NCI-H187 (cell line): ENCODE results near the gene OR2AP1.
"Not testable (repeated sequence)": the region's sequence is repeated elsewhere in the genome, so short reads cannot be mapped to it uniquely, and the experiment has no call there.

Experiments used
- DNase-seq, 2 experiments: peaks; one replicate each; lab custom pipeline; 2025; lab: John Stamatoyannopoulos, UW

The OR2AP1 gene

DNA sequence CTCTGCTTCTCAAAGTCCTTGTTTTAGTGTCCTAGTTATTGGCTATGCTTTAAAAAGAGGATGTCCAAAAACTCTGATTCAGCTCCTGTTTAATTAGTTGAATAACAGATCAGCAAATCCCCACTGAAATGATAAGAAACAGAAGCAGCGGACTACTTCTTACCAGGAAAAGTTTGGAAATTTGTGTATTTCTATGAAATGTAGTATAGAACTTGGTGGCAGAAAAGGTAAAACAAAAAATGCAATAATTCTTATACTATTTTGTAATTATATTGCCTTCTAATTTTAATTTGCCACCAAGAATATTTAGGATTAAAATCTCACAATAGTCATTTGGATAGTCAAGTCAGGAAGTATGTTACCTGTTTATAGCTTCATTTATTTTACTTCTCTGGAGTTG lies at the start of gene OR2AP1:
OR2AP1 (plus strand) TSS at position 301 of the 400 bp plus-strand sequence. CDS start 1,947 bp downstream, outside the sequence.
- DNase-seq = no peak

DNA sequence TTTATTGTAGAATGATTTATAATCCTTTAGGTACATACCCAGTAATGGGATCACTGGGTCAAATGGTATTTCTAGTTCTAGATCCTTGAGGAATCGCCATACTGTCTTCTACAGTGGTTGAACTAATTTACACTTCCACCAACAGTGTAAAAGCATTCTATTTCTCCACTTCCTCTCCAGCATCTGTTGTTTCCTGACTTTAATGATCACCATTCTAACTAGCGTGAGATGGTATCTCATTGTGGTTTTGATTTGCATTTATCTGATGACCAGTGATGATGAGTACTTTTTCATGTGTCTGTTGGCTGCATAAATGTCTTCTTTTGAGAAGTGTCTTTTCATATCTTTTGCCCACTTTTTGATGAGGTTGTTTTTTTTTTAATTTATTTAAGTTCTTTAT lies 24.0 kb upstream of the OR2AP1 start:
- not testable (repeated sequence) for DNase-seq

DNA sequence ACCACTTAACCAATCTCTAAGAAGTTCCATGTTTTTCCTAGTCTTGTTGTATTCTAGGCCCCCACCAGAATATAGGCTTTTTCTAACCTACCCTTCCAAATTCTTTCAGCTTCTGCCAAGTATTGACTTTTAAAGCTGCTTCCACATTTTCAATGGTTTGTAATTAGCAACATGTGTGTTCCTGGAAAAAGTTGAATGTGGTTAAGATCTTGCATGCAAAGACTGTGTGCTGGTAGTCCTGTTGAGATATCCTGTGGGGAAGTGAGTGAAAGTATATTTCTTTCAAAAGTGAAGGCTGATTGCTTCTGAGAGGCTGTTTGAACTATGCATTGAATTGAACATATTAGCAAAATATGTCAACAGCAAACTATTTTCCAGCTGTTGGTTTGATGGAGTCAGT lies 23.5 kb upstream of the OR2AP1 start:
- DNase-seq = no peak

DNA sequence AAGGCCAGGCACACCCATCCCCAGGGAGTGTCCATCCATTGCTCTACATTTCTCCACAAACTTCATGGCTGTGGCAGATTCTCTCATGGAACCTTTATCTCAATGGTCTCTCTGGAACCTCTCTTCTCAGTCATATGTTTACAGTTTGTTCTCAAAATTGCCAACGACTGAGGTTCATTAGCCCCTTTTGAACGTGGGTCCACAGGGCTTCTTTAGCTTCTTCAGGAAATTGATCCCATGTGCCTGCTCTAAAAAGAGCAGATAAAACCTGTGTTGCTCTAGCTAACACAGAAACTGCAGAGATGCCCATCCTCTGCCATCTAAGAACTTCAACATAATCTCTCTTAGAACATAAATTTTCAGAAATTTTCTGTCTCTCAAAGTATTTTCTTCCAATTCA lies 23.0 kb upstream of the OR2AP1 start, which contains the start of gene OR6C4:
OR6C4 (plus strand) TSS at position 301 of the 400 bp plus-strand sequence. CDS start 1,625 bp downstream, outside the sequence.
- no peak for DNase-seq

DNA sequence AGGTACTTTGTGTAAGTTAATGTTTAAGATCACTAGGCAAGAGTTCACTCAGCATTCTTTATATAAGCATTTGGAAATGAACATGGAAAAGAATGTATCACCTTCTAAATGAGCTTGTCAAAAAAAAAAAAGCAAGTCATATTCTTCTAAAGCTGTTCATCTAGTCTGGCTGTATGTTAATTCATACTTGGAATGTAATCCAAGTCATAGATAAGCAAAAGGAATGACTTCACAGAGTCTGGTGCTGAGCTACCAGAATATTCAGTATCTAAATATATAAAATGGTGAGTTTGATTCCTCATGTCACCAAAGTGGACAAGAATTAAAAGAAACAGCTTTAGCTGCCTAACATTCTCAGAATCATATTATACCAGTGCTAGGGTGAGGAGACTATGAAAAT lies 18.0 kb upstream of the OR2AP1 start:
- DNase-seq = no peak

DNA sequence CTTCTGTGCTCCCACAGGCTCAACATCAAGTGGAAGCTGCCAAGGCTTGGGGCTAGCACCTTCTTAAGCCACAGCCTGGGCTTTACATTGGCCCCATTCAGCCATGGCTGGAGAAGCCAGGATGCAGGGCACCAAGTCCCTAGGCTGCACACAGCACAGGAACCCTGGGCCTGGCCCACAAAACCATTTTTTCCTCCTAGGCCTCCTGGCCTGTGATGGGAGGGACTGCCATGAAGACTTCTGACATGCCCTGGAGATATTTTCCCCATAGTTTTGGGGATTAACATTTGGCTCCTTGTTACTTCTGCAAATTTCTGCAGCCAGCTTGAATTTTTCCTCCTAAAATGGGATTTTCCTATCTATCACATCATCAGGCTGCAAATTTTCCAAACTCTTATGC lies 2.2 kb upstream of the OR2AP1 start:
- not testable (repeated sequence) for DNase-seq

DNA sequence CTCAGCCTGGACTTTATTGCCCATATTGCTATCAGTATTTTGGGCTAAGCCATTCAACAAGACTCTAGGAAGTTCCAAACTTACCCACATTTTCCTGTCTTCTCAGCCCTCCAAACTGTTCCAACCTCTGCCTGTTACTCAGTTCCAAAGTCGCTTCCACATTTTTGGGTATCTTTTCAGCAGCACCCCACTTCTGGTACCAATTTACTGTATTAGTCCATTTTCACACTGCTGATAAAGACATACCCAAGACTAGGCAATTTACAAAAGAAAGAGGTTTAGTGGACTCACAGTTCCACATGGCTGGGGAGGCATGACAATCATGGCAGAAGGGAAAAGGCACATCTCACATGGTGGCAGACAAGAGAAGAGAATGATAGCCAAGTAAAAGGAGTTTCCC lies 1.6 kb upstream of the OR2AP1 start:
- not testable (repeated sequence) for DNase-seq

DNA sequence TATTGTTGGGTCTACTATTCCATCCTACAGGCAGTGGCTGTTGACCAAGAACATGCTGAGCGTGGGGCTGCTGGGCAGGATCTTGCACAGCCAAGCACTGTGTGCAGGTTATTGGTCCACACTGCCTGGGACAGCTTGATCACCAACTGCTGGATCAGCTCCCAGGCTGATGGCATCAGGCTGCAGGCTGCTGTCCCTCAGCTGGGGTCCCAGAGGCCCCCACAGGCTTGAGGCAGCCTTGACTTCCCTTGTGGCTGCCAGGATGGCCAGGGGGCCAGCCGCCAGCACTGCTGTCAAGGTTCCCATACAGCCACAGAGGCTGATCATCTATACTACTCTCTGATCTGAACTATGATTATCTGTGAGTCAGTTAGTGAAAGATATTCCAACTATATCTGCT lies 9.8 kb downstream of the OR2AP1 start:
- DNase-seq = no peak

DNA sequence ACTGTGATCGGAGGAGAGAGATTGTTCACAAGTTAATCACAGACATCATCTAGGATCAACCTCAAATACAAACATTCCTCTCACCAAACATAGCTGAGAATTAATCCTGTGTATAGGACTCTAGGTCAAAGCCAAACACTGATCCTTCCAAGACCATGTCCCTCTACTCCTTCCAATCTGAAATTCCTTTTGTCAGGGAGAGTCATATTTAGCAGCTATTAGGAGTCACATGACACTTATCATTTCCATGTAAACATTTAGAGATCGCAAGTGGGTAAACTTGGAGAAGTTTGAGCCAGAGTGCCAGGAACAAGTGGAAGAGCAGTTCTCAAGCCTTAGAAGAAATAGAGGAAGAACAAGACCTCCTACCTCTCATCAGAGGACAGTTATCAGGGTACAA lies 13.5 kb downstream of the OR2AP1 start:
- no peak for DNase-seq

DNA sequence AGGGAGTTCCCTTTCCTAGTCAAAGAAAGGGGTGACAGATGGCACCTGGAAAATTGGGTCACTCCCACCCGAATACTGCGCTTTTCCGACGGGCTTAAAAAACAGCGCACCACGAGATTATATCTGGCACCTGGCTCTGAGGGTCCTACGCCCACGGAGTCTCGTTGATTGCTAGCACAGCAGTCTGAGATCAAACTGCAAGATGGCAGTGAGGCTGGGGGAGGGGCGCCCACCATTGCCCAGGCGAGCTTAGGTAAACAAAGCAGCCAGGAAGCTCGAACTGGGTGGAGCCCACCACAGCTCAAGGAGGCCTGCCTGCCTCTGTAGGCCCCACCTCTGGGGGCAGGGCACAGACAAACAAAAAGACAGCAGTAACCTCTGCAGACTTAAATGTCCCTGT lies 17.9 kb downstream of the OR2AP1 start:
- DNase-seq = not testable (repeated sequence)

DNA sequence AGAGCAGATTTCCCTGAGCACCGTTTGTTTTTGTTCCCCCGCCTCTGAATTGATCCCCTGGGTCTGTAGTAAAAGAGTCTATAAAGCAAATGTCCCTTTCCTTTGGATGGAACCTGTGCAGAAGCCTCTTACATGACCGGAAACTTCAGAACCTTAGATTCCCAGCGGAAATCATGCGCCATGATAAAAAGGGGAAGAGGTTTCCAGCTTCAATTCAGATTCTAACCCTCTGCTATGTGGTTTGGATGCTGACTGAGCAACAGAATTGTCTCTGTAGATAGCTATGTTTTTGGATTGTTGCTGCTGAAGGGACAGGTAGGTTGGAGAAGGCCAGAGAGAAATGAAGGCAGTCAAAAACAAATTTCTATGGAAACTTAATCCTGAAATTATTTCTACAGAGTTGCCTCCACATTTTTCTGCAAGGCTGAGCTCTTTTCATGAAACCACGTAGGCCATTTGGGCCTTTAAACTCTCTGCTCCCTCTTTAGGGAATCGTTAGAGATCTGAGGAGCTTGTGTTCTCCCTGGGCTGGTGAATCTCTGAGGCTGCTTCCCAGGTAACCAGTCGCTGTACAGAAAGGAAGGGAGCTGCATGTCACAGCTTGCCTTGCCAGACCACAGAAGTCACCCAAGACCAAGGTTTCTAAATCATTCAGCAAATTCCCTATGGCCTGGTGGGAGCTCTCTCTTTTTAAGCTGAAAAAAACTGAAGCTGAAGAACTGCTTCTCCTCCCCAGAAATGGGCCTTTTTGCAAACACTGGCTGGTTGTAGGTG lies 35.7 kb downstream of the OR2AP1 start:
- DNase-seq = no peak

DNA sequence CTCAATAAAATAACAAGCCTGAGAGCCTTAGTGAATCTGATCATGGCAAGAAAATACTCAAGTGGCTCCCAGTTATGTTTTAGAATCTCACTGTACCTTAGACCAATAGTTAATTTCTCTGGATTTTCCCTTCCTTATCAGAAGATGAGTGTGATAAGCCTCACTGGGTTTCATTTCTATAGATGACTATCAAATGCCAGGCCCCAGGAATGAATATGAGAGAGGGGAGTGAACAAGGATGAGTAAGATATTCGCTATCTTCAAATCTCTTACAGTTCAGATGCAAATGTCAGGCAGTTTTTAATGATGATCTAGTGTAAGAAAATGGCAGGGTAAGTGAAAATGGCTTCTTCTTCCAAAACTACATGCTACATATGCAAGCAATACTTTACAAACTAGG lies 38.3 kb downstream of the OR2AP1 start:
- DNase-seq = no peak

DNA sequence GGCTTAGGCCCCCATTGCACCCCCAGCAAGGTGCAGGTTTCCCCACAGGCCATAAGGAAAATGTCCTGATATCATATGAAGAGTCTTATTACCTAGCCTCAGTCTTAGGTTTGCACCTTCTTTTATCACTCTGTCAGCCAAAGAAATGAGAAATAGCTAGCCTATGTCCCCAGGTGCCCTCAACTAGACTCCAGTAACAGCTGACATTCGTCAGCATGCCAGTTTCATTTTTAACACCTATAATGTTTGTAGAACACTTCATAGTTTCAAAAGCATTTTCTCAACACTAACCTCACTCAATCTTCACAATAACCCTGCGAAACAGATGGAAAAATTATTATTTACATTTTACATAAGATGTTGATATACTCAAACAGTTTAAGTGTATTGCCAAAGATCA lies 40.4 kb downstream of the OR2AP1 start:
- no peak for DNase-seq

DNA sequence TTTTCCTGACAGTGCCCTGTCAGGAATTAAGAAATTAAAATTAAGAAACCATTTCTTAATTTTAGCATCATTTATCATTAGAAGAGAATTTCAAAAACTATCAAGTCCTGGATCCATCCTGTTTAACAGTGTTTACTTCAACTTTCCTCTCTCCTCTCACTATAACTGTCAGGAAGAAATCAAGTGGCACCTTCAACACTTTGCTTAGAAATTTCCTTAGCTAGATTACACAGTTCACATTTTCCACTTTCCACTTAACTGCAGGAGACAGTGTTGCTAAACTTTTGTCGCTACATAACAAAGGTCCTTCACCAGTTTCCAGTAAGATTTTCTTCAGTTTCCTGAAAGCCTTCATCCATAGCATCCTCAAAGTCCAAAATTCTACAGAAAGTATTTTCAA lies 42.5 kb downstream of the OR2AP1 start:
- DNase-seq = no peak

DNA sequence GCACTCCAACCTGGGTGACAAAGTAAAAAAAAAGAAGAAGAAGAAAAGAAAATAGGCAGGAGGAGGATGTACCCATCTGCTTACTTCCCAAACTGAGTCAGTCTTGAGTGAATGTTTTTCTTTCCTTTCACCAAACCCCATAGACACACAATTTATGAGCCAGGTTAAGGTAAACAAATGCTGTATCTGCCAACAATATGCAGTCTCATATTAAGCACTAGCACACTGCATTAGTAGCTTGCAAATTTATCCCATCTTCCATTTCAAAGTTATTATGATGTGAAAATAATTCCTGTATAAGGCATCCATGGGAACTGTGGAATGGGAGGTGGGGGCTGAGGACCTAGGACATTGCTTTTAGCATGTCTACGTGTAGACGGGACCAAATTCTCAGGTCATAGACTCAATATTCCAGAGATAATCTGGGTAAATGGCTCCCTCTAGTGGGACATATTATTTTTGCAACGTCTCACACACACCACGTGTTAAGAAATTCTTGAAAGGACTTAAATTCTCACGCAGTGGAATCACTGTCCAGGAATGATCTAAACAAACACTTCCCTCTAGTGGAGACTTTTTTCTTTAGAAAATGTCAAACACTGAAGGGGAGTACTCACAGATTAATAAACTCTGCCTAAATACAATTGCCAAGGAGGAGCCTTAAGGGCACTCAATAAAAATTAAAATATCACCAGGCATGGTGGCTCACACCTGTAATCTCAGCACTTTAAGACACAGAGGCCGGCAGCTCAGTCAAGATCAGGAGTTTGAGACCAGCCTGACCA lies 47.3 kb downstream of the OR2AP1 start:
- DNase-seq = peak; percentile 73 to 93

DNA sequence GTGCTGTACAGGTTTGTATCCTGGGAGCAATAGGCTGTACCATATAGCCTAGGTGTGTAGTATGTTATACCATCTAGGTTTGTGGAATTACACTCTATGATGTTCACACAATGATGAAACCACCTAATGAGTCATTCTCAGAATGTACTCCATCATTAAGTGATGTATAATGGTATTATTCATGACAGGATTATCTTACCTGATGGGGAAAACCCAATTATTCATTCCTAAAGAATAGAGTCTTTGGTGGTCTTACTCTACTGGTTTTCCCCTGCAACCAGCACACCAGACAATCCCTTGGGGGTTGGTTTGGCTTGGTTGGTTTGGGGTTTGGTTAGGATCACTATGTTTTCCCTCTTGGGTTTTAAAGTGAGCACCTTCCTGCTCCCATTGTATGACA lies 51.8 kb downstream of the OR2AP1 start:
- DNase-seq = no peak
